ENCODE results near the gene VAV2. TPM values are rescaled to one million over a fixed set of nuclear protein-coding genes. Genes with fewer than 3 reads are reported as not detected.

VAV2 gene
- total RNA-seq, 1 experiment from 2014 or later = 3.5 TPM

DNA sequence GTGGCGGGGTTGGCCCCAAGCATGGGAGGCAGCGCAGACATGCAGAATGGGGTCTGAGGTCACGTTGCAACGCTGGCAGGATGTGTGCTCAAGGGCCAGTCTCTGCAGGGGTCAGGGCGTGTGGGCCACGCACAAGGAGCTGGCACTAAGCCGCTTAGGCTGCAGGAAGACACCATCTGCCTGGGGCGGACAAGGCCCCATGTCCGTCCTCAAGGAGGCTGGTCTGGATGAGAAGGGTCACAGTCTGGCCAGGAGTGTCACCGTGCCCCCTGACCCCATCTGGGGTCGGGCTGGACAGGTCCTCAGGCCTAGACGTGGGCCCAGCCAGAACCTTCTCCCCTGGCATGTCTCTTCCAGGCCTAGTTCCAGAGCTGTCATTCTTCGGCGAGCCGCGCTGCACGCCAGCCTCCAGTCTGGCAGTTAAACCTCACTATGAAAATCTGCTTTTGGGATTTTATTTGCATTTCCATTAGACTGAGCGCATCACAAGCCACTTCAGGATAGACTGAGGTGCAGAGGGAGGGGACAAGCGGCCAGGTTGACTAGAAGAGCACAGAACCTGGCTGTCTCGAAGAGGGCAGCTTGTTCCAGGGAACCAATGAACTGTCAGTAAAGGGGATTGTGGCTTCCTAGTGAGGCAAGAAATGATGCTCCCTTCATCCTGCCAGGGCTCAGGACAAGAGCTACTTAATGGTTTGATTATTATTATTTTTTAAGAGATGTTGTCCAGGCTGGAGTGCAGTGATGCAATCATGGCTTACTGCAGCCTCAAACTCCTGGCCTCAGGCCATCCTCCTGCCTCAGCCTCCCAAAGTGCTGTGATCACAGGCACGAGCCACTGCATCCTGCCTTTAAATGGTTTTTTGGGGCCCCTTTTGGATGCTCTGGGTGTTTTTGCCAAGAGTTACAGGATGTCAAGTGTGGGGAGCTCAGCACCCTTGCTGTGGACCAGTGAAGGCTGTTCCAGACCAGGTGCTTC is 37.4 kb upstream of the VAV2 start:
- H3K4me2 ChIP-seq (ENCODE audit: low read depth, low read length, poor library complexity, severe bottlenecking) = no peak overlapping the region
- H3K79me2 ChIP-seq (ENCODE audit: low read length) = 0 out of 2 replicates have a peak, but pooled peaks cover 3% of the 10 kb centered on the region
- H4K20me1 ChIP-seq (ENCODE audit: insufficient read depth, low read depth, low read length) = peaks cover 5% of the 10 kb centered on the region; the same call in 1 of the 2 replicates
- H3K4me3 ChIP-seq (ENCODE audit: low read length) = no peak overlapping the region
- no peaks in the 10 kb centered on the region for H3K9me3 ChIP-seq (ENCODE audit: low read length)
- no peak overlapping the region for H3K9ac ChIP-seq (ENCODE audit: low read length)
- H3K36me3 ChIP-seq (ENCODE audit: insufficient read depth, low read length) = peaks cover 11% of the 10 kb centered on the region; the same call in 1 of the 2 replicates
- peaks cover 15% of the 10 kb centered on the region for H3K4me1 ChIP-seq (ENCODE audit: low read length)
- no peaks in the 10 kb centered on the region for H3K27me3 ChIP-seq (ENCODE audit: low read length)
- no peak overlapping the region for H3K27ac ChIP-seq (ENCODE audit: low read length)
- H2AFZ ChIP-seq (ENCODE audit: low read length) = no peak overlapping the region
- H3K9me2 ChIP-seq (replicated peaks; ENCODE audit: insufficient read depth, low read length) = no peaks in the 10 kb centered on the region
- no peak for DNase-seq

DNA sequence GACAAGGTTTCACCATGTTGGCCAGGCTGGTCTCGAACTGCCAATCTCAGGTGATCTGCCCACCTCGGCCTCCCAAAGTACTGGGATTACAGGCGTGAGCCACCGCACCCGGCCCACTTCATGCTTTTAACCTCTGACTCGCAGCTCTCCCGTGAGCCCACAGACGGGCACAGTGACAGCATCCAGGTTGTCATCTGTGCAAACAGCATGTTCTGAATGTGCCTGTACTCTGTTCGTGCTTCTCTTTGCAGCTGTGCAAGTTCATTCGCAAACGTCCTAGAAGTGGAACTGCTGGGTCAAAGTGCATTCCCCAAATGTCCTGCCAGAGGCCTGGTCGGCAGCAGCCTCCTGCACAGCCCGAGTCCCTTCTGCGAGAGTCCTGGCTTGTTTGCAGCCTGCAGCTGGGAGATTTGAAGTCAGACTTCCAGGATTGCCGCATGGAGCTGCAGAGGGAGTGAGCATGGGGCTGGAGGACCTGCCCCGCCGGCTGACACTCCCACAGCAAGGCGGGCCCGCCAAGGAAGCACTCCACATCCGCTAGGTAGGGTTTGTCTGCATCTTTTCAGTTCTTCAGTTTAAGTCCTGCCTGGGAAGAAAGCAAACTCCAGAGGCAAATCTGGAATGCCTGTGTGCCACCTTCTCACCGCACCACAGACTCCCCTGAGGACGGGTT is 36.6 kb upstream of the VAV2 start:
- no peak for DNase-seq
- H3K79me2 ChIP-seq (ENCODE audit: low read length) = 0 out of 2 replicates have a peak, but pooled peaks cover 3% of the 10 kb centered on the region
- no peaks in the 10 kb centered on the region for H3K9me3 ChIP-seq (ENCODE audit: low read length)
- H3K4me3 ChIP-seq (ENCODE audit: low read length) = no peak overlapping the region
- H3K27ac ChIP-seq (ENCODE audit: low read length) = no peak overlapping the region
- no peak overlapping the region for H3K9ac ChIP-seq (ENCODE audit: low read length)
- peaks cover 11% of the 10 kb centered on the region; the same call in 1 of the 2 replicates for H3K36me3 ChIP-seq (ENCODE audit: insufficient read depth, low read length)
- no peak overlapping the region for H3K4me2 ChIP-seq (ENCODE audit: low read depth, low read length, poor library complexity, severe bottlenecking)
- H2AFZ ChIP-seq (ENCODE audit: low read length) = no peak overlapping the region
- no peaks in the 10 kb centered on the region for H3K27me3 ChIP-seq (ENCODE audit: low read length)
- H4K20me1 ChIP-seq (ENCODE audit: insufficient read depth, low read depth, low read length) = peaks cover 5% of the 10 kb centered on the region; the same call in 1 of the 2 replicates
- H3K4me1 ChIP-seq (ENCODE audit: low read length) = peaks cover 18% of the 10 kb centered on the region
- no peaks in the 10 kb centered on the region for H3K9me2 ChIP-seq (replicated peaks; ENCODE audit: insufficient read depth, low read length)

DNA sequence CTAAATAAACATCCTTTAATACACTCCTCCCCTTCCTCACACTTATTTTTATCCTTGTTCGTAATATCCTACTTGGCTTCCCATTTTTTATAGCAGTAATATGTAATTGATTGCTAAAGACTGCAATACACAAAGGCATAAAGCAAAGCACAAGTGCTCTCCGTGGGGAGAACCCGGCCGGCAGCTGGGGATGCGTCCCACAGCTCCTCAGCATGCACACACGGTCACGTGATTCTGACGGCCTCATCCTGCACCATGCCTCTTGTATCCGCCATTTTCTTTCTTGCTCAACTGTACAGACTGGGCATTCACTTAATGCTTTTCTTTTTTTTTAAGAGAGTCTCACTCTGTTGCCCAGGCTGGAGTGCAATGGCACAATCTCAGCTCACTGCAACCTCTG is 36.0 kb upstream of the VAV2 start:
- Histone ChIP-seq H3K4me1 (ENCODE audit: low read length) (peaks cover 18% of the 10 kb centered on the region), H3K4me2 (ENCODE audit: low read depth, low read length, poor library complexity, severe bottlenecking) (no peak overlapping the region), H4K20me1 (ENCODE audit: insufficient read depth, low read depth, low read length) (peaks cover 5% of the 10 kb centered on the region; the same call in 1 of the 2 replicates), H3K79me2 (ENCODE audit: low read length) (0 out of 2 replicates have a peak, but pooled peaks cover 3% of the 10 kb centered on the region), H3K27me3 (ENCODE audit: low read length) (no peaks in the 10 kb centered on the region), H3K9me2 (replicated peaks; ENCODE audit: insufficient read depth, low read length) (no peaks in the 10 kb centered on the region), H2AFZ (ENCODE audit: low read length) (no peak overlapping the region), H3K27ac (ENCODE audit: low read length) (no peak overlapping the region), H3K36me3 (ENCODE audit: insufficient read depth, low read length) (peaks cover 5% of the 10 kb centered on the region; the same call in 1 of the 2 replicates), H3K9me3 (ENCODE audit: low read length) (no peaks in the 10 kb centered on the region), H3K9ac (ENCODE audit: low read length) (no peak overlapping the region), H3K4me3 (ENCODE audit: low read length) (no peak overlapping the region)
- DNase-seq = no peak

DNA sequence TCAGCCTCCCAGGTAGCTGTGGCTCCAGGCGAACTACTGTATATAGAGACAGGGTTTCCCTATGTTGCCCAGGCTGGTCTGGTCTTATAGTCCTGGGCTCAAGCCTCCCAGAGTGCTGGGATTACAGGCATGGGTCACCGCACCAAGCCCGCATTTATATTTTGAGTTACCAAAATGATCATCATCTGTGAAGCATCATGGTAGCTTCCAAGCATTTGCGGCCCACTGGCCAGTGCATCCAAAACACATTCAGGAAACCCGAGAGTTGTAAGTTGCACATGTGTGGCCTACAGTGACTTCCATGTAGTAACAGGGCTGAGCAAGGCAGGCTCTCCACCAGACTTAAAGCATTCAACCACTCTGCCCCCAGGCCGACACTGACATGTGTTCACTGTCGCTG is 35.4 kb upstream of the VAV2 start:
- Histone ChIP-seq H3K9ac (ENCODE audit: low read length) (no peak overlapping the region), H3K27me3 (ENCODE audit: low read length) (no peaks in the 10 kb centered on the region), H3K4me2 (ENCODE audit: low read depth, low read length, poor library complexity, severe bottlenecking) (no peak overlapping the region), H3K9me3 (ENCODE audit: low read length) (no peaks in the 10 kb centered on the region), H3K4me3 (ENCODE audit: low read length) (no peak overlapping the region), H3K36me3 (ENCODE audit: insufficient read depth, low read length) (peaks cover 5% of the 10 kb centered on the region; the same call in 1 of the 2 replicates), H3K79me2 (ENCODE audit: low read length) (0 out of 2 replicates have a peak, but pooled peaks cover 3% of the 10 kb centered on the region), H3K27ac (ENCODE audit: low read length) (no peak overlapping the region), H3K4me1 (ENCODE audit: low read length) (peaks cover 18% of the 10 kb centered on the region), H3K9me2 (replicated peaks; ENCODE audit: insufficient read depth, low read length) (no peaks in the 10 kb centered on the region), H2AFZ (ENCODE audit: low read length) (no peak overlapping the region), H4K20me1 (ENCODE audit: insufficient read depth, low read depth, low read length) (peaks cover 5% of the 10 kb centered on the region; the same call in 1 of the 2 replicates)
- DNase-seq = no peak

DNA sequence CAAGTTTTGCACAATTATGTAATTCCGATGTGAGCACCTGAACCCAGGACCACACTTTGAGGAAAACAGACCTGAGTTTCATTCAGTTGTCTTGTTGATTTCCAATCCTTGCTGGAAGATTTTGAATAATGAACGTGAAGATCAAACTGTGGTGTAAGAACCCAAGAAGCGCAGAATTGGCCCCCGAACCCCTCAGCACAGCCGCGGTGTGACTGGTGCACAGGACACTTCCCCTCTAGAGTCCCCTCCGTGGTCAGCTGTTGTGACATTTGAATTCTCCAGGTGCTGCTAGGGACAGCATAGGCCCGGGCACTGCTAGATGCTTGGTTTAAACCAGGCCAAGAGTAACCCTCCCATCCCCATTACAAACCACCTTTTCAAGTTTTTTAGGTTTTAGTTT is 34.9 kb upstream of the VAV2 start:
- H3K36me3 ChIP-seq (ENCODE audit: insufficient read depth, low read length) = peaks cover 5% of the 10 kb centered on the region; the same call in 1 of the 2 replicates
- 0 out of 2 replicates have a peak, but pooled peaks cover 3% of the 10 kb centered on the region for H3K79me2 ChIP-seq (ENCODE audit: low read length)
- H2AFZ ChIP-seq (ENCODE audit: low read length) = no peak overlapping the region
- no peaks in the 10 kb centered on the region for H3K9me2 ChIP-seq (replicated peaks; ENCODE audit: insufficient read depth, low read length)
- no peaks in the 10 kb centered on the region for H3K9me3 ChIP-seq (ENCODE audit: low read length)
- DNase-seq = no peak
- H3K9ac ChIP-seq (ENCODE audit: low read length) = no peak overlapping the region
- H3K4me2 ChIP-seq (ENCODE audit: low read depth, low read length, poor library complexity, severe bottlenecking) = peak overlapping the region; percentile 81
- H3K4me1 ChIP-seq (ENCODE audit: low read length) = peaks cover 18% of the 10 kb centered on the region
- H3K27me3 ChIP-seq (ENCODE audit: low read length) = no peaks in the 10 kb centered on the region
- no peak overlapping the region; the same call in 1 of the 2 replicates for H3K4me3 ChIP-seq (ENCODE audit: low read length)
- H3K27ac ChIP-seq (ENCODE audit: low read length) = no peak overlapping the region
- H4K20me1 ChIP-seq (ENCODE audit: insufficient read depth, low read depth, low read length) = peaks cover 5% of the 10 kb centered on the region; the same call in 1 of the 2 replicates

DNA sequence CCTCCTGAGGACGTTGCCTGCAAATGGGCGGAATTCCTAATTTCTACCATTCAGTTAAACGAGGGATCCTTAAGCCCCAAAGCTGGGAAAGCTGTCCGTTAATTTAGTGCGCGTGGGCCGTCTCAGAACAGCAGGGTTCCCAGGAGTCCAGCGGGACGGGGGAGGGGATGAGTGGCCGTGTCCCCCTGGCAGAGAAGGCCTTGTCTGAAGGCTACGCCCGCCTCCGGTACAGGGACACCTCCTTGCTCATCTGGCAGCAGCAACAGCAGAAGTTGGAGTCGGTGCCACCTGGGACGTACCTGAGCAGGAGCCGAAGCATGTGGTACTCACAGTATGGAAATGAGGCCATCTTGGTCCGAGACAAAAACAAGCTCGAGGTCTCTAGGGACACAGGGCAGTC is 34.5 kb upstream of the VAV2 start:
- H3K9me2 ChIP-seq (replicated peaks; ENCODE audit: insufficient read depth, low read length) = no peaks in the 10 kb centered on the region
- peak overlapping the region; percentile 77 for H3K4me3 ChIP-seq (ENCODE audit: low read length)
- no peaks in the 10 kb centered on the region for H3K9me3 ChIP-seq (ENCODE audit: low read length)
- 0 out of 2 replicates have a peak, but pooled peaks cover 3% of the 10 kb centered on the region for H3K79me2 ChIP-seq (ENCODE audit: low read length)
- H3K4me2 ChIP-seq (ENCODE audit: low read depth, low read length, poor library complexity, severe bottlenecking) = peak overlapping the region; percentile 81
- DNase-seq = no peak
- peaks cover 5% of the 10 kb centered on the region; the same call in 1 of the 2 replicates for H4K20me1 ChIP-seq (ENCODE audit: insufficient read depth, low read depth, low read length)
- peaks cover 5% of the 10 kb centered on the region; the same call in 1 of the 2 replicates for H3K36me3 ChIP-seq (ENCODE audit: insufficient read depth, low read length)
- H3K9ac ChIP-seq (ENCODE audit: low read length) = peak overlapping the region; percentile 75
- H2AFZ ChIP-seq (ENCODE audit: low read length) = no peak overlapping the region
- peak overlapping the region; percentile 75; the same call in 1 of the 2 replicates for H3K27ac ChIP-seq (ENCODE audit: low read length)
- peaks cover 18% of the 10 kb centered on the region for H3K4me1 ChIP-seq (ENCODE audit: low read length)
- H3K27me3 ChIP-seq (ENCODE audit: low read length) = no peaks in the 10 kb centered on the region

DNA sequence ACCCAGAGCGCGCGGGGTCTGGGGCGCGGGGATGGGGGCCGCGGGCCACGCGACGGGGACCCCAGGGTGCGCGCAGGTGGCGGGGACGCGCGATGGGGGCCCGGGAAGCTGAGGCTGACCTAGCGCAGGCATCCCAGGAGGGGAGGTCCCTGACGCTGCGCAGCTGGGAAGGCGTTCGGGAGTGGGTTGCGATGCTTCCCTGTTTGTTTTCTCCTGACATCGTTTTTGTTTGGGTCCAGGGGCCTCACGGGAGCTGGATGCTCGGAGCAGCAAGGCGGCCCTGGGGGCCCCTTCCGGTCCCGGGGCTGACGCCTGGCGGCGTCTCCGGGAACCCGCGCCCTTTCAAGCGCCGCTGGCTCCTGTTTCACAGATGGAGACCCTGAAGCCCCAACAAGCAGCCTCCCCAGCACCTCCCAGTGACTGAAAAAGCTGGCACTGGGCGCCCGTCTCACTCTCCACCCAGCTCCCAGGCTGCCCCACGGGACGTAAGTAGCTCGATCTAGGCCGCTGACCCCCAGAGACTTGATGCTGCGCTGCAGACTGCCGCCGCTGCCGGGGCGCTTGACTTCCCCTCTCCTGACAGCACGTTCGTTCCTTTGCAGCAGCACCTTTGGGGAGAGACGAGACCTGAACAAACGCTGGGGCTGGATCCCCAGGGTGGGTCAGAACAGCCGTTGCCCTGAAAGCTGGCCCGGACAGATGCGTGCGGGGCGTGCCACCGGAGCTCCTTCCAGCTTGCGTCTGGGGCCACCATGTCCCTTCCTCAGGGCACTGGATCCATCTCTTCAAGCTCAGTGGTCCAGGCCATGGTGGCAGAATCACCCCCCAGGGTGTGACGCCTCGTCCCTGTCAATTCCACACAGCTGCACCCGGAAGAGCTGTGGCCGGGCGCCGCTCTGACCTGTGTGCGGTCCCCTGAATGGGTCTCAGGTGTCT is 33.8 kb upstream of the VAV2 start:
- Histone ChIP-seq H3K36me3 (ENCODE audit: insufficient read depth, low read length) (peaks cover 5% of the 10 kb centered on the region; the same call in 1 of the 2 replicates), H3K4me2 (ENCODE audit: low read depth, low read length, poor library complexity, severe bottlenecking) (peak overlapping the region; percentile 81), H3K4me1 (ENCODE audit: low read length) (peaks cover 18% of the 10 kb centered on the region), H3K27ac (ENCODE audit: low read length) (peak overlapping the region; percentile 75), H2AFZ (ENCODE audit: low read length) (no peak overlapping the region), H3K4me3 (ENCODE audit: low read length) (peak overlapping the region; percentile 77), H3K27me3 (ENCODE audit: low read length) (no peaks in the 10 kb centered on the region), H3K9ac (ENCODE audit: low read length) (peak overlapping the region; percentile 75), H3K9me3 (ENCODE audit: low read length) (no peaks in the 10 kb centered on the region), H4K20me1 (ENCODE audit: insufficient read depth, low read depth, low read length) (peaks cover 5% of the 10 kb centered on the region; the same call in 1 of the 2 replicates), H3K9me2 (replicated peaks; ENCODE audit: insufficient read depth, low read length) (no peaks in the 10 kb centered on the region), H3K79me2 (ENCODE audit: low read length) (0 out of 2 replicates have a peak, but pooled peaks cover 3% of the 10 kb centered on the region)
- DNase-seq = peak; percentile 90

Measured in Karpas-422 (cell line).